ENCODE data around the gene SOX1. TPM values are rescaled to one million over a fixed set of nuclear protein-coding genes. Genes with fewer than 3 reads are reported as not detected.

The SOX1 gene
- total RNA-seq, 1 experiment from 2014 or later, result not detected

DNA sequence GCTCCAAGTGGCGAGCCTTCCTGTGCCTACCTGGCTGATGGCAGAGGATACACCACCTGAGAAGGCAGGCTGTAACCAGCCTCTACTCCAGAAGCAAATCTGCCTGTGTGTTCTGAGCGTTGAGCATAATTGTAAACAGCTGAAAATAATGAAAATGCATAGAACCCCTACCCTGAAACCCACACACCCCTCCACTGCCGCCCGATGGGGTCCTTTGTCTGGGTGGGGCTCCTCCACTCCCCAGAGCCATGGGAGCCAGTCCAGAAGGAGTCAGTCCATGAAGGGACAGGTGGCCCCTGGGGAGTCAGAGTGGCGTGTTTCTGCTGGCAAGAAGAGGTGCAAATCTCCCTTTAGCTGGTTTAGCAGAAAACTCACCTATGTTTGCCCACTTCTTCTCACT, 8.0 kb upstream of the SOX1 start:
- CTCF ChIA-PET, result no interaction called here
- Mint-ChIP-seq H3K4me3 (ENCODE audit: low read depth, unreplicated experiment) (no peak overlapping the region), H3K36me3 (ENCODE audit: insufficient read depth, unreplicated experiment) (no peaks in the 10 kb centered on the region), H3K27ac (ENCODE audit: unreplicated experiment) (no peak overlapping the region), H3K9me3 (ENCODE audit: low read depth, unreplicated experiment) (peaks cover 2% of the 10 kb centered on the region), H3K4me1 (ENCODE audit: low read depth, unreplicated experiment) (no peaks in the 10 kb centered on the region), H3K27me3 (ENCODE audit: unreplicated experiment) (no peaks in the 10 kb centered on the region)
- no TSS peak for BruUV-seq (replicated peaks)
- TF ChIP-seq, protein P1, sequence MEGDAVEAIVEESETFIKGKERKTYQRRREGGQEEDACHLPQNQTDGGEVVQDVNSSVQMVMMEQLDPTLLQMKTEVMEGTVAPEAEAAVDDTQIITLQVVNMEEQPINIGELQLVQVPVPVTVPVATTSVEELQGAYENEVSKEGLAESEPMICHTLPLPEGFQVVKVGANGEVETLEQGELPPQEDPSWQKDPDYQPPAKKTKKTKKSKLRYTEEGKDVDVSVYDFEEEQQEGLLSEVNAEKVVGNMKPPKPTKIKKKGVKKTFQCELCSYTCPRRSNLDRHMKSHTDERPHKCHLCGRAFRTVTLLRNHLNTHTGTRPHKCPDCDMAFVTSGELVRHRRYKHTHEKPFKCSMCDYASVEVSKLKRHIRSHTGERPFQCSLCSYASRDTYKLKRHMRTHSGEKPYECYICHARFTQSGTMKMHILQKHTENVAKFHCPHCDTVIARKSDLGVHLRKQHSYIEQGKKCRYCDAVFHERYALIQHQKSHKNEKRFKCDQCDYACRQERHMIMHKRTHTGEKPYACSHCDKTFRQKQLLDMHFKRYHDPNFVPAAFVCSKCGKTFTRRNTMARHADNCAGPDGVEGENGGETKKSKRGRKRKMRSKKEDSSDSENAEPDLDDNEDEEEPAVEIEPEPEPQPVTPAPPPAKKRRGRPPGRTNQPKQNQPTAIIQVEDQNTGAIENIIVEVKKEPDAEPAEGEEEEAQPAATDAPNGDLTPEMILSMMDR (IDR thresholded peaks at IDR 0.05; ENCODE audit: unreplicated experiment), result no peak
- DNase-seq, result no peak
- intact Hi-C loops (cut with micrococcal nuclease; ENCODE audit: unreplicated experiment), result no loop called here

DNA sequence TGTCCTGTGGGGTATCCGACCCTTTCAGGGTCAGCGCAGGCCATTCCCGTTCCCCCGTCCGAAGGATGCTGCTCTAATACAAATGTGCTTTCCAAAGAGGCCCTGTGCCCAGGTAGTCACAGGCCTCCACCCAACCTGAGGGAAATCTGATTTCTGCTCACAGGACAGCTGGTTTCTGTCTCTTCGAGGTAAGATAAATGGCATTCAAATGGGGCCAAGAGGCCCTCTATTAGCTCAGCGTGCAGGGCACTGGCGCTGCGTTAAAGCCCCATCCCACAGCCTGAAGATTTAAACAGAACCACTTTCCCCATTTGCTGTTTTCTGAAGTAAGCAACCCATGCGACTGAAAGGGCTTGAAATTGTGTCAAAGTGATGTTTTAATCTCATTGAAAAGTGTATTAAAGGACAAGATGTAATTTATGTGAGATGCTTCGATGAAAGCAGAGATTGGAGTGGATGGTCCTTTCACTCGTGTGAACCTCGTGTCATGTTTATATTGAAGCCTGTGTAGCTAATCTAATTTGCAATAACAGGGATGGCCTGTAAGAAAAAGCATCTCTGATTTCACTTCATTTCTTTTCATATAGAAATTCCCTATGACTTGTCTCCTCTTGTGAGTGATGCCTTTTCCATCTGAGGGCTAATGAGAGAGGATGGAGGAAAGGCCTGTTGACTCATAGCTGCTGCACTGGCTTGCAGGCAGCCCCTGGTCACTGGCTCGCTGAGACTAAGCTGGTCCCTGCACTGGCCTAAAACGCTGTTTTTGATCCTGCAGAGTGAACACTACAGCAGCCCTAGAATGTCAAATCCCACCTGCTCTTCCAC, 7.3 kb upstream of the SOX1 start:
- TF ChIP-seq, protein P1 (IDR thresholded peaks at IDR 0.05; ENCODE audit: unreplicated experiment), result no peak
- peaks cover 2% of the 10 kb centered on the region for H3K9me3 Mint-ChIP-seq (ENCODE audit: low read depth, unreplicated experiment)
- H3K4me3 Mint-ChIP-seq (ENCODE audit: low read depth, unreplicated experiment), result no peak overlapping the region
- intact Hi-C loops (cut with micrococcal nuclease; ENCODE audit: unreplicated experiment), result no loop called here
- no TSS peak for BruUV-seq (replicated peaks)
- no peaks in the 10 kb centered on the region for H3K36me3 Mint-ChIP-seq (ENCODE audit: insufficient read depth, unreplicated experiment)
- no peak for DNase-seq
- no peak overlapping the region for H3K27ac Mint-ChIP-seq (ENCODE audit: unreplicated experiment)
- CTCF ChIA-PET, result no interaction called here
- no peaks in the 10 kb centered on the region for H3K27me3 Mint-ChIP-seq (ENCODE audit: unreplicated experiment)
- H3K4me1 Mint-ChIP-seq (ENCODE audit: low read depth, unreplicated experiment), result no peaks in the 10 kb centered on the region

DNA sequence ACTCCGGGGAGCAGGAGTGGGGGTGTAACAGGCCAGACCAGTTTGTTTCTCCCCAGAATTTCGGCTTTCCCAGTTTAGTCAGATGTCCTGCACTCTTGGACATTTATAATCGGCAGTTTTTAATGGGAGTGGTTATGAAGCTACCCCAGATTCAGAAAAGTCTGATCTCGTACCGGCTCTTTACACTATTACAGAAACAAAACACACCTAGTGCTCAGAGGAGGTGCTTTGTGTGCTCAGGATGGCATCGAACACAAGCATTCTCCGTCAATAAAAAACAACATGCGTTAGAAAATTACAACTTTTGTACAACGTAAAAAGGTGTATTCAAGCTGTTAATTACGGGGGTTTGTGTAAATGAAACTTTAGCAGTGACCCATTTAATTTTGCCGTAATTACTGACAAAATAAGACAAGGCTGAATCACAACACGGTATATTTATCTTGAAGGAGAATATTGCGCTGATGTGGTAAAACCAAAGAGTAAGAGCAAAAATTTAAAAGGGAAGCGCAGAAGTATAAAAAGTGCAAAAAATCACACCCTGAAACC, 6.6 kb upstream of the SOX1 start:
- no peaks in the 10 kb centered on the region for H3K36me3 Mint-ChIP-seq (ENCODE audit: insufficient read depth, unreplicated experiment)
- no peak overlapping the region for H3K4me3 Mint-ChIP-seq (ENCODE audit: low read depth, unreplicated experiment)
- intact Hi-C loops (cut with micrococcal nuclease; ENCODE audit: unreplicated experiment), result no loop called here
- no peaks in the 10 kb centered on the region for H3K27me3 Mint-ChIP-seq (ENCODE audit: unreplicated experiment)
- H3K27ac Mint-ChIP-seq (ENCODE audit: unreplicated experiment), result no peak overlapping the region
- CTCF ChIA-PET, result no interaction called here
- H3K9me3 Mint-ChIP-seq (ENCODE audit: low read depth, unreplicated experiment), result peaks cover 2% of the 10 kb centered on the region
- TF ChIP-seq, protein P1 (IDR thresholded peaks at IDR 0.05; ENCODE audit: unreplicated experiment), result no peak
- no peak for DNase-seq
- BruUV-seq (replicated peaks), result no TSS peak
- no peaks in the 10 kb centered on the region for H3K4me1 Mint-ChIP-seq (ENCODE audit: low read depth, unreplicated experiment)

DNA sequence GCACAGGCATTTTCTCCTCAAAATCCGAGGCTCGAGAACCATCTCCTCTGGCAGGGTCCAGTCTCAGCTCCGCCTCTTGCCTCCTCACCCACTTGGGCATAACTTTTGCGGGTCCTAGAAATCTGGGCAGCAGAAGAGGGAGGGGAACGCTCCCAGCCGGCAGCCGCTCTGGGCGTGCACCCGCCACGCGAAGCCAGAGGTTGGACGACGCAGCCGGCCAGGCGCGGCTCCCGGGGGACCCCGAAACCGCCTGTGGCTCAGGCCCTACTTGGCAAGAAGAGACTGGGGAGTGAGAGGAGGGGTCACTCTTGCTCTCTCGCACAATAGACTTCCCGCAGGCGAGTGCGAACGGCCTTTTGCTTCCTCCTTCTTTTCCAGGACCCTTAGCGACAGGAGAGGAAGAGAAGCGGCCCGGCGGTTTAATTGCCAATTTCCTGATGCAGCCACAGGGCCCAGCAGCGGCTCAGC, 6.0 kb upstream of the SOX1 start:
- H3K4me3 Mint-ChIP-seq (ENCODE audit: low read depth, unreplicated experiment), result no peak overlapping the region
- no peaks in the 10 kb centered on the region for H3K36me3 Mint-ChIP-seq (ENCODE audit: insufficient read depth, unreplicated experiment)
- no peak overlapping the region for H3K27ac Mint-ChIP-seq (ENCODE audit: unreplicated experiment)
- intact Hi-C loops (cut with micrococcal nuclease; ENCODE audit: unreplicated experiment), result no loop called here
- CTCF ChIA-PET, result no interaction called here
- H3K9me3 Mint-ChIP-seq (ENCODE audit: low read depth, unreplicated experiment), result peaks cover 2% of the 10 kb centered on the region
- BruUV-seq (replicated peaks), result no TSS peak
- no peak for DNase-seq
- H3K4me1 Mint-ChIP-seq (ENCODE audit: low read depth, unreplicated experiment), result no peaks in the 10 kb centered on the region
- no peaks in the 10 kb centered on the region for H3K27me3 Mint-ChIP-seq (ENCODE audit: unreplicated experiment)
- TF ChIP-seq, protein P1 (IDR thresholded peaks at IDR 0.05; ENCODE audit: unreplicated experiment), result no peak
